ENCODE measurements around the gene SHC3.
A peak's percentile ranks its signal among the peaks of the same experiment; 100 is the strongest.

SHC3 gene

GRCh38 chr9:89104821-89105220 is 73.8 kb downstream of the SHC3 start:
- no peak for ATAC-seq

- ATAC-seq: no peak
Observed at GRCh38 chr9:89097219-89097618, 81.4 kb downstream of the SHC3 start.

- no peak for ATAC-seq
Observed at GRCh38 chr9:89096807-89097206, 81.8 kb downstream of the SHC3 start.

- ATAC-seq: no peak
Observed at GRCh38 chr9:89095761-89096528, 82.7 kb downstream of the SHC3 start.

- no peak for ATAC-seq
Observed at GRCh38 chr9:89093201-89093975, 85.2 kb downstream of the SHC3 start.

GRCh38 chr9:89089176-89089575 is 89.4 kb downstream of the SHC3 start:
- ATAC-seq: no peak

GRCh38 chr9:89083626-89084025 is 95.0 kb downstream of the SHC3 start:
- ATAC-seq: no peak

GRCh38 chr9:89080193-89080592 is 98.4 kb downstream of the SHC3 start:
- ATAC-seq: no peak

GRCh38 chr9:89079391-89079790 is 99.2 kb downstream of the SHC3 start:
- no peak for ATAC-seq

GRCh38 chr9:89078860-89079259 is 99.8 kb downstream of the SHC3 start:
- ATAC-seq: no peak

GRCh38 chr9:89078421-89078820 is 100.2 kb downstream of the SHC3 start:
- no peak for ATAC-seq

- no peak for ATAC-seq
Observed at GRCh38 chr9:89077519-89077918, 101.1 kb downstream of the SHC3 start.

- no peak for ATAC-seq
Observed at GRCh38 chr9:89073397-89073796, 105.2 kb downstream of the SHC3 start.

GRCh38 chr9:89071591-89071990 is 107.0 kb downstream of the SHC3 start:
- ATAC-seq: no peak

- ATAC-seq: no peak
Observed at GRCh38 chr9:89066835-89067234, 111.8 kb downstream of the SHC3 start.

GRCh38 chr9:89065921-89066320 is 112.7 kb downstream of the SHC3 start:
- no peak for ATAC-seq

- no peak for ATAC-seq
Observed at GRCh38 chr9:89060790-89061189, 117.8 kb downstream of the SHC3 start.

GRCh38 chr9:89059925-89060506 is 118.6 kb downstream of the SHC3 start:
- peak in 1 of 2 donors; percentile 13 for ATAC-seq

- ATAC-seq: no peak
Observed at GRCh38 chr9:89058906-89059305, 119.7 kb downstream of the SHC3 start.

GRCh38 chr9:89054865-89055495 is 123.6 kb downstream of the SHC3 start:
- ATAC-seq: no peak

GRCh38 chr9:89053301-89053700 is 125.3 kb downstream of the SHC3 start:
- ATAC-seq: no peak

GRCh38 chr9:89052470-89053097 is 126.0 kb downstream of the SHC3 start:
- no peak for ATAC-seq

Data from activated CD4-positive, CD25-positive, alpha-beta regulatory T cell treated with anti-CD3 and anti-CD28 coated beads, Interleukin-2, amount 50 U/mL, for 24 hours (primary cell).